ENCODE results near the gene KCNG2. TPM values are rescaled to one million over a fixed set of nuclear protein-coding genes. Genes with fewer than 3 reads are reported as not detected.
"Not testable (repeated sequence)": the region's sequence is repeated elsewhere in the genome, so short reads cannot be mapped to it uniquely, and the experiment has no call there.

The KCNG2 gene, protein sequence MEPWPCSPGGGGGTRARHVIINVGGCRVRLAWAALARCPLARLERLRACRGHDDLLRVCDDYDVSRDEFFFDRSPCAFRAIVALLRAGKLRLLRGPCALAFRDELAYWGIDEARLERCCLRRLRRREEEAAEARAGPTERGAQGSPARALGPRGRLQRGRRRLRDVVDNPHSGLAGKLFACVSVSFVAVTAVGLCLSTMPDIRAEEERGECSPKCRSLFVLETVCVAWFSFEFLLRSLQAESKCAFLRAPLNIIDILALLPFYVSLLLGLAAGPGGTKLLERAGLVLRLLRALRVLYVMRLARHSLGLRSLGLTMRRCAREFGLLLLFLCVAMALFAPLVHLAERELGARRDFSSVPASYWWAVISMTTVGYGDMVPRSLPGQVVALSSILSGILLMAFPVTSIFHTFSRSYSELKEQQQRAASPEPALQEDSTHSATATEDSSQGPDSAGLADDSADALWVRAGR
- total RNA-seq (2014; rRNA removed; shearing (Covaris generic)), result not detected in 2 replicates
- not detected in 2 replicates for polyA plus RNA-seq (2015; cell fraction: cytosol; rRNA removed)
- not detected in 2 replicates for polyA plus RNA-seq (2015; cell fraction: nucleus; rRNA removed)

DNA sequence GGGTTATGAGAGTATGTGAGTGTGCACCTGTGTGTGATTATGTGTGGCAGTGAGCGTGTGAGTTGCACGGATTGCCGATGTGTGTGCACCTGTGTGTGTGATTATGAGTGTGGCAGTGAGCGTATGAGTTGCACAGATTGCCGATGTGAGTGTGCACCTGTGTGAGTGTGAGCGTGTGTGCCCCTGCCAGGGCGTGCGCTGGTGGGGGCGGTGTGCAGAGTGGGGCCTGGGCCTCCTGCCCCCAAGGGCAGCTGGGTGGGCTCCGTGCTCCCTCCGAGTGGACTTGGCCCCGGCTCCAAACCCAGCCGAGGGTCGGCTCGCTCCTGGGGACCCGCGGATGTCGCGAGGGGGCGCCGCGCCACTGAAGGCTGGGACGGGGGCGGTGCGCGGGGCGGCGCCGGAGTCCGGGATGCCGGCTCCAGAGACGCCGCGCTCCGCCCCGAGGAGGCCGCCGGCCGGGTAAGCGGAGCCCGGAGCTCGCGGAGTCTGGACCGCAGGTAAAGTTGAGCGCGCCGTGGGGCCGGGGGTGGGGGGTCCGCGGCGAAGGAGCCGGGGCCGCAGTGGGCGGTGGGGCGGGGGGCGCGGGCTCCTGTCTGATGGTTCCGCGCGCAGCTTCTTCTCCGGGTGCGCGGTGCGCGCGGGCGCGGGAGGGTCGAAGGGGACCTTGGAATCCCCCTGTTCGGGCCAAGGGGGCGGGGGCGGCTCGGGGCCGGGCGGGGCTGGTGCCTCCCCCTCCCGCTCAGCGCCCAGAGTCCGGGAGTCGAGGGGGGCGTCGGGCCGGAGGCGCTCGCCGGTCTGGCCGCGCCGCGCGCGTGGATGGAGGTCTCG lies at the start of gene KCNG2:
KCNG2 (plus strand) TSS at position 421 of the 828 bp plus-strand sequence. CDS start 65,730 bp downstream, outside the sequence.
- no peak for DNase-seq (ENCODE audit: low read depth)

DNA sequence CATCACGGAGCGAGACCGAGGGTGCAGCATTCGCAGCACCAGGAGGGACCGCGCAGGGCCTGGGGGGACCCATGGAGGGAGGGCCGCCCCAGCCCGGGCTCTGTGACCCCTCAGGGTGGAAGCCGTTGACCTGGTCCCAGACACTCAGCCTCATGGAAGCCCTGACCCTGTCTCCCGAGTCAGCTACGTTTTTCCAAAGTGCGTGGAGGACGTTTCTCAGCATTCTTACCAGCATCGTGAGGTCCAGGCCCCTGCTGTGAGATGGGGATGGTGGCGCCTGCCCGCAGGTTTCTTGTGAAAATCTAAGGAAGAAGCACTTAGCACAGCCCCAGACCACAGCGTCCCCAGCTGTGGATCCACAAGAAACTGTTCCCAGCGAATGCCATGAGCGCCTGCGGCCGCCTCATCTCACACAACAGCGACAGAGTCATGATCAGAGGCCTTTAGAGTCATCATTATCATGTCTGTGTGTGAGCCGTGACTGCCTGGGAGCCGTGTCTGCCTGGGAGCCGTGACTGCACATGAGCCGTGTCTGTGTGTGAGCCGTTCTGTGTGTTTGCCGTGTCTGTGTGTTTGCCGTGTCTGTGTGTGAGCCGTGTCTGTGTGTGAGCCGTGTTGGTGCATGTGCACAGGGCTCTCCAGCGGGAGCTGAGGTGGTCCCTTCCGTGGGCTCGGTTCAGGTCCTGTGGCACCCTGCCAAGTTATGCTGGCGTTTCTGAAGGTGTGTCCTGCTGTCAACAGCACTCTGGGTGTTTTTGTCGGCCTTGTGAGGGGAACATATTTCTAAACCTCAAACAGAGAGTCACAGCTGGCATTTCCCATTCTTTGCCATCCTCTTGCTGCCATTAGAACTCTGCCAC lies 49.2 kb upstream of the KCNG2 start:
- DNase-seq (ENCODE audit: low read depth), result no peak

DNA sequence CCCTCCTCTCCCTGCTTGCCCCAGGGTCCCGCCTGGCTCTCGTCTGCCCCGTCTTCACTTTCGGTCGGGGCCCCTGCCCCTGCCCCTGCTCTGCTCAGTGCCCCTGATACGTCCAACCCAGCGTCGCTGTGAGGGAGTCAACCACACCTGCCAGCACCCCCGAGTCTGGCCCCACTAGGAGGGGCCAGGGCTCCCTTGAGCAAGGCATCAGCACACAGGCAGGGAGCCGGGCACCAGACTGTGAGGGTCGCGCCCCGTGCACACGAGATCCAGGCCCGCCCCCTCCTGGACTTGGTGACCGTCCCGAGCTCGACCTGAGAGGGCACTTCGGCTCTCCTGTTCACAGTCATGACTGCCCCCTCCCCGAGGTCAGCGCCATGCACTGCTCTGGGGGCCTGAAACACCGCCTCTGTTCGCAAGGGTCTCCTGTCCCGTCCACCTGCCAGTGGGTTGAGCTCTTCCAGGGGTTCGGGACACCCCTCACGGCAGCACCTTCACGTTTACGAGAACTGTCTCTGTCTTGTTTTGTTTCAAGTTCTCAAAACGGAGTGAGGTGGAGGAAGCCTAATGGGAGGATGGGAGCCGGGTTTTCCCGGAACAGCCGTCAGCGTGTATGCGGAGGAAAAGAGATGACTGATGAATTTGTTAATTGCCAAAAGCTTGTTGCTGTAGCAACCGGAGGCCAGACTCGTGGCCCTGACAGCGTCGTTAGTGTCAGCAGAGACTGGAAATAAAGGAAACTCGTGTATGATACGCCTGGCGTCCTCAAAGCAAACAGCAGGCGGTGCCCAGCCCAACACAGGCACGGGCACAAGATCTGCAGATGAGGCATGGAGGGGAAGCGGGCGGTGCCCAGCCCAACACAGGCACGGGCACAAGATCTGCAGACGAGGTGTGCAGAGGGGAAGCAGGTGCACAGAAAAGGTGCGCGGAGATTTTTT lies 48.2 kb upstream of the KCNG2 start:
- DNase-seq (ENCODE audit: low read depth), result no peak

DNA sequence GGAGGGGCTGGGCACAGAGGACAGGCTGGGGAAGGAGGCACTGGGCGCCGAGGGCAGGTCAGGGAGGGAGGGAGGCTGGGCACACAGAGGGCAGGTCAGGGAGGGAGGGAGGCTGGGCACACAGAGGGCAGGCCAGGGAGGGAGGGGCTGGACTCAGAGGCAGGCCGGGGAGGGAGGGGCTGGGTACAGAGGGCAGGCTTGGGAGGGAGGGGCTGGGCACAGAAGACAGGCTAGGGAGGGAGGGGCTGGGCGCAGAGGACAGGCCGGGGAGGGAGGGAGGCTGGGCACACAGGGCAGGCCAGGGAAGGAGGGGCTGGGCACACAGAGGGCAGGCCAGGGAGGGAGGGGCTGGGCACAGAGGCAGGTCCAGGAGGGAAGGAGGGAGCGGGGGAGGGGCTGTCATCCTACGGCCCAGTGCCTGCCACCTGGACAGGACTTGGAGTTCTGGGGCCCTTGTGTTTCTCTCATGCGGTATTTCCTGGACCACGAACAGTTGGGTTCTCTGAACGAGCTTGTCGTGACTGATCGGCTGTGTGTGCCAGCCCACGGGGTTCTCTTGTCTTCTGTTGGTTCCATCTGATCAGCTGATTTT lies 46.7 kb upstream of the KCNG2 start:
- DNase-seq (ENCODE audit: low read depth), result no peak

DNA sequence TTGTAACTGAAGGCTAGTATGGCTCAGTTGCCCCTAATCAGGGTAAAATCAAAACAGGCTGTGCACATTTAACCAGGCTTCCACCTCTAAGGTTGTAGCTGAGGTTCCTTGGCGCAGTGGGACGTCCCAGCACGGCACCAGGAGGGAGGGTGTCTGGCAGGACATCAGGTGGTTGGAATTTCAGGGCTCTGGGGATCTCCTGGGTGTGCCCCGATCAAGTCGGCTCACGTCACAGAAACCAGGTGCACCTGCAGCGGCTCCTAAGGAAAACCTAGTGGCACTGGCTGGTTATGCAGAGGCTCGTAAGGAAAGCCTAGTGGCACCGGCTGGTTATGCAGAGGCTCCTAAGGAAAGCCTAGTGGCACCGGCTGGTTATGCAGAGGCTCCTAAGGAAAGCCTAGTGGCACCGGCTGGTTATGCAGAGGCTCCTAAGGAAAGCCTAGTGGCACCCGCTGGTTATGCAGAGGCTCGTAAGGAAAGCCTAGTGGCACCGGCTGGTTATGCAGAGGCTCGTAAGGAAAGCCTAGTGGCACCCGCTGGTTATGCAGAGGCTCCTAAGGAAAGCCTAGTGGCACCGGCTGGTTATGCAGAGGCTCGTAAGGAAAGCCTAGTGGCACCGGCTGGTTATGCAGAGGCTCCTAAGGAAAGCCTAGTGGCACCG lies 45.7 kb upstream of the KCNG2 start:
- DNase-seq (ENCODE audit: low read depth), result not testable (repeated sequence)

DNA sequence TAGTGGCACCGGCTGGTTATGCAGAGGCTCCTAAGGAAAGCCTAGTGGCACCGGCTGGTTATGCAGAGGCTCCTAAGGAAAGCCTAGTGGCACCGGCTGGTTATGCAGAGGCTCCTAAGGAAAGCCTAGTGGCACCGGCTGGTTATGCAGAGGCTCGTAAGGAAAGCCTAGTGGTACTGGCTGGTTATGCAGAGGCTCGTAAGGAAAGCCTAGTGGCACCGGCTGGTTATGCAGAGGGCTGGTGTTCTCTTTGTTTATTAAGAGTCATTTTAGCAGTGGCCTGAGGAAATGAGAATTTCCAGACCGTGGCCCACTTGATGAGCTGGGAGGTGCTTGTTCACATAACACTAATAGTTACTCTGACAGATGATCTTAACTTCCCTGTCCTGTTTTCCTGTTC lies 44.8 kb upstream of the KCNG2 start:
- DNase-seq (ENCODE audit: low read depth), result not testable (repeated sequence)

DNA sequence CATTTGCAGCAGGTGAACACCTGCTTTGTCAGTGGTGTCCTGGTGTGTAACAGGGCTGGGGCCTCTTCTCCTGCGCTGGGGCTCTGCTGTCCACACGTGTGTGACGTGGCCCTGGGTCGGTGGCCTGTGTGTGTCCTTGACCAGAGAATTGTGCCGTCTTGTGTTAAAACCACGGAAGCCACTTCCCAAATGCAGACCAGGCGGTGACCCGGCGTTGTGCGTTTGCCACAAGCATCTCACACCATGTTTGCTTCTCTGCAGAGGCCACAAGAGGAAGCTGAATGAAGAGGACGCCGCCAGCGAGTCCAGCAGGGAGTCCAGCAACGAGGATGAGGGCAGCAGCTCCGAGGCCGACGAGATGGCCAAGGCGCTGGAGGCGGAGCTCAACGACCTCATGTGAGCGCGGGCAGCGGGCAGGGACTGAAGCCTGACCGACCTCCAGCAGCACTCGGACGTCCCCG lies 44.3 kb upstream of the KCNG2 start:
- no peak for DNase-seq (ENCODE audit: low read depth)

DNA sequence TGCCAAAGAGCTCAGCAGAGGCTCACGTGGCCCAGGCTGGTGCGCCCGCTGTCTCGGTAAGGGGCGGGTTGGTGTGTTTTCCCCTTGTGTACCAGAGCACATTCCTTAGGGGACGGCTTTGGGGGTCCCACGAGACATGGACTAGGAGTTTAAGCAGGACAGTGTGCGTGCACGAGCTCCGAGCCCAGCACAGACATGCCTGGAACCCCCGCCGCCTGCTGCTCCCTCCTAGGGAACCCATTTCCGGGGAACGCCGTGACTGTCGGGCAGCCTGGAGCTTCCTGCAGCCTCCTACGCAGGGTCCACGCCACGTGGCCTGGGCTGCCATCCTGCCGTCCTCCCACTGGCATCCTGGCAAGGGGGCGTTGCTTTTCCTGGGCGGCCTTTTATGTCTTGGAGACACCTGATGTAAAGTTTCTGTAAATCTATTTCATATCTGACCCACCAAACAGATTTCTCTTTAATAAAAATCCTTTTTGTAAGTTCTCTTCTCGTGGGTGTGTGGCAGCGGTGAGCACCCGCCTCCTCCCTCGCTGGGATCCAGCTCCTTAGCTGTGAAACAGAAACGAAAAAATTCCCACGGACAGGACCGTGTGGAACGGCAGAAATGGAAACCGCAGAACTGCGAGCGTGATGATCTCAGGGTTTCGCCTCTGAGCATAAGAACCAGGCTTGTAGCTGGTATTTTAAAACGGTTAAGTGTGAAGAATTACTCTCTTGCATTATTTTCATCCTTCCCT lies 43.5 kb upstream of the KCNG2 start:
- DNase-seq (ENCODE audit: low read depth), result no peak

DNA sequence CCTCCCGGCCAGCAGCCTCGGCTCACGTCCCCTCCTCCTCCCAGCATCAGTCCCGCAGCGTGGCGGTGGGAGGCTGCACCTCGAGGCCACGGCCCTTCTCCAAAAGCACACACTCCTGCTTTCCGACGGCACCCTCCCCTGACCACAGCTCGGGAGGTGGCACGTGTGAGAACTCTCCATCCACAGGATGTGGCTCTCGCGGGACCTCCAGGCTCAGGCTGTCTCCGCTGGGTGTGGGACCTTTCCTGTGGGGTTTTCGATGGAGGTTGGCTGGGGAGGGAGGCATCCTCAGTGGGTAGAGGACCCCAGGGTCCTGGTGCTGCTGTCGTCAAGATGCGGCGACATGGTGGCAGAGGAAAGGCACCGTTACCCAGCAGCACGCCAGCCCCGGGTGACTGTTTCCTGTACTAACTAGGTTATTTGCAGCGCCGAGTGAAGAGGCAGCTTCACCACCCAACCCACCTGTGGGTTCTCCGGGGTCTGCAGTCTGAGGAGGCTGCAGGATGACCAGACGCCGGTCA lies 42.8 kb upstream of the KCNG2 start:
- DNase-seq (ENCODE audit: low read depth), result no peak

DNA sequence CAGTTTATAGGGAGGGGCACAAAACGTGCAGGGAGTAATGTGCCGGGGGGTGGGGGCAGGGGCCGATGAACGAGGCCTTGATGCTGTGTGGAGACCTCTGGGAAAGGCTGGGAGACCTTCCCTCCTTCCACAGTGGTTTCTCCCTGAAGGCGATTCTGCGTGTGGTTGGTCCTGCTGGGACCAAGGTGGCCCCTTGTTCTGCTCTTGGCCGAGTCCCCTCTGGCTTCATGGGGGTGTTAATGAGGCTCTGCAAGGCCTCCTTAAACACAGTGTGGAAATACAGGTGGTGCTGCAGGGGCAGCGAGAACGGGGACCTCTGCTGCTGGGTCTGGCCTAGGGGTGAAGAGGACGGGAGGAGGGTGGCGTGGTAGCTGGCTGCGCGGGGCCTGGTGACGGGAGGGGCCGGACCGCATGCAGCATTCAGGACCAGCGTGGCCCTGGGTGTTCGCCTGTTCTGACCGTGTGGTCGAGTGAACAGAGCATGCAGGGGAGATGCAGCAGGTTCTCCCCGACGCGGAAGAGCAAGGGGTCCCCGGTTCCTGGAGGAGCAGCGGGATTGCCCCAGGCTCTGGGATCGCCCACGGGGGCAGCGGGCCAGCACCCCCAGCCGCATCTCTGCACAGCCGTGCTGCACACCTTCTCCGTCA lies 42.1 kb upstream of the KCNG2 start:
- no peak for DNase-seq (ENCODE audit: low read depth)

DNA sequence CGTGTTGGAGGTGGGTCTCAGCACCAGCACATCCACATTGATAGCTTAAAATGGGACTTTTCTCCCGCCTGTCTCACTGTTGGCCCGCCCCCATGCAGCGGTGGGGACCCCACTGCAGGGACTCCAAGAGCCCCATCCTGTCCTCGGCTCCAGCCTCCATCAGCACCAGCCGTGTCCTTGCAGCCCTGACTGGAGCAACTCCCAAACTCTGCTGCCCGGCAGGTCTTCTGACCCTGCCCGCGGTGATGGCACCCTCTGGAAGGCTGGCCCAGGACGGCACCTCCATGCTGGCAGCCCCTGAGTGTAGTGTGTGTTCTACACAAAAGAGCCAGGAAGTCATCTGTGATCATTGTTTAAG lies 41.6 kb upstream of the KCNG2 start:
- DNase-seq (ENCODE audit: low read depth), result no peak

DNA sequence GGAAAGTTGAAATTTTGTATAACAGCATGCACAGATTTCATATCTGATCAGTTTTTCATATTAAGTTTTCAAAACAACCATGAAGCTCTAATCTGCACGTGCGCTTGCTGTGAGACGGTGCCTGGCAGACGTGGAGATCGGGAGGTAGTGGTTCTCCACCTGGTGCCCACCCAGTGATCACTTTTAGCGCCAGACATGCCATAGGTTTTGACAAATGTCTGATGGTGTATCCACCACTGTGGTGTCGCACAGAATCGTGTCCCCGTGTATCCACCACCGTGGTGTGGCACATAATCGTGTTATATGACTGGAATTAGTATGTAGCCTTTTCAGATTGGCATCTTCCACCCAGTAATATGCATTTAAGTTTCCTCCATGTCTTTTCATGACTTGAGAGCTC lies 40.9 kb upstream of the KCNG2 start:
- no peak for DNase-seq (ENCODE audit: low read depth)

DNA sequence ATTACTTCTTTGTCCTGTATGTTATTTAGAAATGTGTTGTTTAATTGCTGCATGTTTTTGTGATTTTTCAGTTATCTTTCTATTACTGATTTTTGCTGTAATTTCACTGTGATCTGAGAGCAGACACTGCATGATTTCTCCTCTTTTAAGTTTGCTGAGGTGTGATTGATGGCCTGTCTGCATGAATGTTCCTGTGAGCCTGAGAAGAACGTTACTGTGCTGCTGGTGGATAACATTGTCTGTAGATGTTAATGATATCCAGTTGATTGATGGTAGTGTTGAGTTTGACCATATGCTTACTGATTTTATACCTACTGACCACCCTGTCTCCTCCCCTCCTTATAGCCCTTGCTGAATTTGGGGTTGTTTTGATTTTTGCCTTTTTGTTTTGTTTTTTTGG lies 37.4 kb upstream of the KCNG2 start:
- DNase-seq (ENCODE audit: low read depth), result no peak

DNA sequence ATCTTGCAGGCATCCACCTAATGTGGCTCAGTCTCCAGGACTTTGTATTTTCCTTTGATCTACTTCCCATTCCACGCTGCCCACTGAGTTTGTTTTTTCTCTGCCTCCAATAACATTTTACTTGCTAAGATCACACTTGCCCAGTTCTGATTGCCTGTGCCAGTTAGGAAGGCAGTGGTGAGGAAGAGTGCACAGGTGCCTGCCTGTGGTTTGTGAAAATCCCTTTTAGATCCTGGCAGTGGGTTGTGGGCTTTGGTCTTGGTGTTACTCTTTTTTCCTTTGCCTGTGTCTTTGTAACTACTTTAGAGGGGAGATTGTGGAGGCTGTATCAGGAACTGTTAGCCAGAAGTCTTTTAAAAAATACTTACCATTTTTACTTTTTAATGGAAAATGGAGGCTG lies 36.9 kb upstream of the KCNG2 start:
- DNase-seq (ENCODE audit: low read depth), result no peak

DNA sequence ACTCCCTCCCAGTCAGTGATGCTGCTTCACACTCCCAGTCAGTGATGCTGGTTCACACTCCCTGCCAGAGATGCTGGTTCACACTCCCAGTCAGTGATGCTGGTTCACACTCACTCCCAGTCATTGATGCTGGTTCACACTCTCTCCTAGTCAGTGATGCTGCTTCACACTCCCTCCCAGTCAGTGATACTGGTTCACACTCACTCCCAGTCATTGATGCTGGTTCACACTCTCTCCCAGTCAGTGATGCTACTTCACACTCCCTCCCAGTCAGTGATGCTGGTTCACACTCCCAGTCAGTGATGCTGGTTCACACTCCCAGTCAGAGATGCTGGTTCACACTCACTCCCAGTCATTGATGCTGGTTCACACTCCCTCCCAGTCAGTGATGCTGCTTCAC lies 34.3 kb upstream of the KCNG2 start:
- no peak for DNase-seq (ENCODE audit: low read depth)

DNA sequence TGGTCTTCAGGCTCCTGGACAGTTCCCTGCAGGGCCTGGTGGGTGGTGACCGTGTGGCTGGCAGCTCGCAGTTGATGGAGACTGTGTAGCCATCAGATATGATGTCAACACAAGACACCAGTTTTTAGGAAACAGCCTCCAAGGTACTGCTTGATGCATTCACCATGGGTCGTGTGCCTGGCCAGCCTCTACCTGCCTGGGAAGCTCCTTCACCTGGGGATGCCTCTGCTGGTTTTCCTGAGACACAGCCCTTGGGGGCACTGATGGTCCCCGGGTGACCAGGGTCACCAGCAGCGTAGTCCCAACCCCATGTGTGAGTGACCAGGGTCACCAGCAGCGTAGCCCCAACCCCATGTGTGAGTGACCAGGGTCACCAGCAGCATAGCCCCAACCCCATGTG lies 33.6 kb upstream of the KCNG2 start:
- DNase-seq (ENCODE audit: low read depth), result no peak

DNA sequence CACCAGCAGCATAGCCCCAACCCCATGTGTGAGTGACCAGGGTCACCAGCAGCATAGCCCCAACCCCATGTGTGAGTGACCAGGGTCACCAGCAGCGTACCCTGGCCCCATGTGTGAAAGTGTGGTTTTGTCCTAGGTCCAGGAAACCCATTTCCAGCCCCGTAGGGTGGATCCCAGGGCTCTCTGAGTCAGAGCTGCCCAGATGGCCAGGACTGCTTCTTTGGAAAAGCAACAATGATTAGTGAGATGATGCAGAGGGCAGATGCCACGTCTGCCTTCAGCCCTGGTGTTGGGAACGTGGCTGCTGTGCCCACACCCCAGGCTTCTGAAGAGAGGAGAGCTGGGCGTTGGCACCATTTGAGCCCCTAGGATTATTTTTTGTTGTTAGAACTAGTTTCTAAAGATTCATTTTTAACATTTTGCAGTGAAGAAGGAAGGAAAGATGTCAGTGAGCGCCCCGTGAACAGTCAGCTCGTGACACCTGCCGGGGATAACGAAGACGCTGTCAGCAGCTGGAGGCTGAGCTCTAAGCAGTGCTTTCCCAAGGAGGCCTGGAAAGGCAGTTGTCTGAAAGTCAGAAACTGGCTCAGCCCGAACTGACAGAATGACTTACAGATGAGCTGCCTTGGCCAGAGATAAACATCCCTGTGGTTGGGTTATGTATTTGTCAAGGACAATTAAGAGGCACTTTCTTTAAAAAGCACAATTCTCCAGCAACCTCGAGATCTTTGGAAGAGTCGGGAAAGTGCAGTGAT lies 32.1 kb upstream of the KCNG2 start:
- no peak for DNase-seq (ENCODE audit: low read depth)

All from HT1080 (cell line).